GM21723 (cell line): ENCODE results near the gene DIAPH1.

Source experiments
- ATAC-seq: cut with Tn5 transposase; IDR thresholded peaks from one replicate; pipeline ENCODE4 v1.9.1; 2021; ENCODE audit warnings: mild to moderate bottlenecking, moderate library complexity; ENCODE audit not compliant: unreplicated experiment

The DIAPH1 gene

DNA sequence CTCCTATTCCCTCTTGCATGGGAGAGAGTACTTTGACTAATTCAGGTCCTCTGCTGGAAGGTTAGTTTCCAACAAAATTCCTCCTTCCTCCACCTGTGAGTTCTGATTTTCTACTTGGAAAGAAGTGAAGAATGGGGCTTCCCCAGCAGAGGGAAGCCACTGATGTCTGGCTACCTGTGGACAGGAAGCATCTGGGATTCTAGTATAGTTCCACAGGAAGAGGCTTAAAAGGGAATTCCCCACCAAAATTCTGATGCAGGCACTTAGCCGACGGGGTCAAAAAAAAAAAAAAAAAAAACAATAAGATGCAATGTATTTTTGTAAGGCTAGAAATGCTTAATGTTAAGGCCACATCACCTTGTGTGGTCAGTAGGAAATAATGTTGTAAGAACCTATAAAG lies 96.5 kb downstream of the DIAPH1 start:
- ATAC-seq: no peak

DNA sequence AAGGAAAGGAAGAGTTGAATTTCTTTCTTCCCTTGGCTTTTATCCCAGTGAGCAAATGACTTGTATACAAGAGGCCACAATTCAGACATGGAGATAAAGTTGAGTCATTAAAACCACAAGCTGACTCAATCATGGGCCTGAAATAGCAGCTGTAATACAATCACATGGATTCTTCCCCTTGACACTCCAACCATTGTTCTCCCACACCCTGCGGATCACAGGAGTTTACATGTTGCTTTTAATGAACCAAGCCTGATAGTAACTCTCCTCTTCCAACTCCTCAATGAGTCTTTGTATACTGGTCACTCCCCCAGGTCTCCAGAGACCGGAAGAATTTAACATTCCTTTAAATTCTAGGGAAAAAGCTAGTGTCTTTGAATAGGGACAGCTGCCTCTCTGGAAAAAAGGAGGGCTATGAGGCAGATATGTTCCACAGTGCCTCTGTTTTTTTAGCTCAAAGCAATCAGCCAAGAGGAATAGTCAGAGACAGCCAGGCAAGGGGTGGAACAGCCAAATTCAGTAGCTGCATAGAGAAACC lies 97.5 kb downstream of the DIAPH1 start:
- no peak for ATAC-seq

DNA sequence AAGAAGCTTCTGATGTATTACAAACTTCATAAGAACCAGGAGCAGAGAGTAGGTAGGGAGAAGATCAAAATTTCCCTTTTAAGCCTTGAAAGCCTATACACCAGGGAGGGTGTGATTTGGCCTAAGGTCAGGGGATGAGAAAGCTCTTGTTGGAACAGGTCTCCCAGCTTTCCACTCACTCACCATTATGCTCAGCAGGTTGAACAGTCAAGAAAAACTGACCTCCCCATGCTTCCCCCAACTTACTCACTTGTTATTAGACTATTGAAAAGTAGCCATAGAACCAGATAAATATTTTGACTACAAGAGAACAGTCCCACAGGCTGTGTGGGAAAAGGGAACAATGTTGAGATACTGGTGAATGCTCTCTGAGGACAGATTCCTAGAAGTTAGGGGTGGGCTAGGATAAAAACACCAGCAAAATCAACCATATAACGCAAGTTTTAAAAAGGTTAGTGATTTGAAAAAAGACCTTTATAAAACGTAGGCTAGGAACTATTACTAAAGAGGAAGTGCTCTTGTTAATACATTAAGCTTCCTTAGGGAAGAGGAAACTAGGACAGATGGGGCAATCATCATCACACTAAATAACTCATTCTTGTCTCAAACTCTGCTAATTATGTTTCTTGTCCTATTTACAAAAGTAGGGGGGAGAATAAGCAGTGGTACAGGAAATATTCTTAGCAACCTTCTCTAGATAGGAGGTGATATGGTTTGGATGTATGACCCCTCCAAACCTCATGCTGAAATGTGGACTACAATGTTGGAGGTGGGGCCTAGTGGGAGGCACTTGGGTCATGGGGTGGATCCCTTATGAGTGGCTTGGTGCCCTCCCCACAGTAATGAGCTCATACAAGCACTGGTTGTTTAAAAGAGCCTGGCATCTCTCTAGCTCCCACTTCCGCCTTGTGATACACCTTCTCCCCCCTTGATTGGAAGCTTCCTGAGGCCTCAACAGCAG lies 98.9 kb downstream of the DIAPH1 start:
- ATAC-seq: no peak

DNA sequence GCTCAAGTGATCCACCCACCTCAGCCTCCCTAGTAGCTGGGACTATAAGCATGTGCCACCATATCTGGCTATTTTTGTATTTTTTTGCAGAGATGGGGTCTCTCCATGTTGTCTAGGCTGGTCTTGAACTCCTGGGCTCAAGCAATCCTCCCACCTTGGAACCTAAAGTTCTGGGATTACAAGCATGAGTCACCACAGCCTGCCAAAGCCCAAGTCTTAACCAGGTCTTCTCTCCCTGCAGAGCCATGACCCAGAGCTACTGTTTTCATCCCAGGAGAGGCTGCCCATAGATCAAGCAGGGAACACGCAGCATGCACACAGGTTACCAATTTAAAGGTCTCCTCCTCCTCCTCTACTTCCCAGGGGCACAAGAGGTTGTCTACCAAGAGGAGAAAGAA lies 100.2 kb downstream of the DIAPH1 start:
- ATAC-seq: no peak

DNA sequence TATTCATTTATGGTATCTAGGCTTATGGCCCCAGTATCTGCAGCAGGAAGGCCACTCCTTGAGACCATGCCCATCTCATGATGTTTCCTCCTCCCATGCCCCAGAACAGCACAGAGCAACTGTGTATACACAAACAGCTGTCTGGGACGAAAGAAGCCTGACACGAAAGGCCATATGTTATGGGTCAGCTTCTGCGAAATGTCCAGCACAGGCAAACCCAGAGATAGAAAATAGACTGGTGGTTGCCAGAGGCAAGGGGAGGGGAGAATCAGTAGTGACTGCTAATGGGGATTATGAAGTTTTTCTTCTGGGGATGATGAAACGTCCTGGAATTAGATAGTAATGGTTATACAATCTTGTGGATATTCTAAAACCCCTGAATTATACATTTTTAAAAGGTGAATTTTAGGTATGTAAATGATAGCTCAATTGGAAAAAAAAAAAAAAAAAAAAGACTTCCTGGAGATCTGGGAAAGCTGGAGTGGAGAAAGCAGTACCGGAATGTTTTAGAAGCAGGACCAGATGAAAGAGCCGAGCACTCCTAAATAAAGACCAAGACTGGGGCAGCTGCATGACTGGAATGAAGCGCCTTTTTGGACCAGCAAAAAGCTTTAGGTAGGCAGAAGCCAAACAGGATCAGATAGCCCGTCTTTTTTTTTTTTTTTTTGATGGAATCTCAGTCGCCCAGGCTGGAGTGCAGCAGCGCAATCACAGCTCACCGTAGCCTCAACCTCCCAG lies 100.8 kb downstream of the DIAPH1 start:
- no peak for ATAC-seq

DNA sequence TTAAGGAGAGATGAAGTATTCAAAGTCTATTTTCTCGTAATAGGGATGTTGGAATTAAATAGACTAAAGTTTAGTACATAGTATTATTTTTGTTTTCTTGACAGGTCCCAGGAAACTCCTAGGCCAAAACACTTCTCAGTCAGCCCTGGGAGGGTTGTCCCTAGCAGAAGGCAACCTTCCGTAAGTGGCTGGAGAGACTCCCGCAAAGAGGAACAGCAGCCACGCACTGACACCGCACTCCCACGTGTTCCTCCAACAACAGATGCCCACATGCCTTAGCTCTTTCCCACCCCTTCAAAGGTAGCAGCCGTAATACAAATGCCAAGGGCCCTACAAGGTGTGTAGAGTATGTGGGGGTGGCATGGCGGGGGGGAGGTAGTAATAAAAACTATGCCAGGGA lies 101.5 kb downstream of the DIAPH1 start:
- no peak for ATAC-seq

DNA sequence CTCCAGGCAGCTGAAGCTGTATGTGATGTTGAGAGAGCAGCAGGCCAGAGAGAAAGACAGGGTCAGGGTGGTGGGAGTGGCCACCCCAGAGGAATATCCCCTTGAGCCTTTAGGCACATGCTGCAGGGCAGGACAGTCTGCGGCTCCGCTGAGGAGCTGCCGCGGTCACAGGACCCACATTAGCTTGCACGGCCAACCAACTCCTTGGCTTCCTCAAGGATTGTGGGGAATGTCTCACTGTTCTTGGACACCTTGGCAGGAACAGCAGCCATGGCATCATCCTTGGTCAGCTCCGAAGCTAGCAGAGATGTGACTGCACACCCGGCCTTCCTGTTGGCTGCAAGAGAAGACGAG lies 102.2 kb downstream of the DIAPH1 start:
- ATAC-seq: no peak

DNA sequence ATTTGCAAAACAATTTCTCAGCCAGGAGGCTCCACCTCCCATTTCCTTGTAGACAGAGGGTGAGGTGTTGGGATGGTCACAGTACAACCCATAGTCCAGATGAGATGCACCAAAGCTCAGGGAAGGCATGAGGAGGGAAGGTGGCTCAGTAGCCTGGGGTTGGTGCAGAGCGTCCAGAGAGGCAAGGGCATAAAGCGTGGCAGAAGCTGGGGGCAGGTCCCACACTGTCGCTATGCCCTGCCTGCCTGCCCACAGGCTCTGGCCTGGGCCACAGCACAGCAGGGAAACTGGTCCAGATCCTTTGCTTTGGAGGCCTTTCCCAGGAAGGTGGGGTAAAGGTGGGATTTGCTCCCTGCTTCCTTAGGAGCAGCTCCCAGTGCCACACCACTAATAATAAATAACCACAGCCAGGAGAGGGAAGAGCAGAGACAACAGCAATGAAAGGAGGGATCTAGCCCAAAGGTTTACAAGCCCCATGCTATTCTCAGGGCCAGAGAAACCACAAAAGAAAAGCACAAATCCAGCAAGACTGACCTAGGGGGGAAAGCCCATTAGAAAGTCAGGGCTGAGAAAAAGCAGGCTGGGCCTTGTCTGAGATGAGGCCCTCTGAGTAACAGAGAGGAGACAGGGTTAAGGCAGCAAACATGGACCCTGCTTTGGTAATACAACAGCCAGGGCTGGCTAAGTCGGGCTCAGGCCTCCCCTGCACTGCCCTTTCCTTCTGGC lies 102.7 kb downstream of the DIAPH1 start:
- ATAC-seq: no peak

DNA sequence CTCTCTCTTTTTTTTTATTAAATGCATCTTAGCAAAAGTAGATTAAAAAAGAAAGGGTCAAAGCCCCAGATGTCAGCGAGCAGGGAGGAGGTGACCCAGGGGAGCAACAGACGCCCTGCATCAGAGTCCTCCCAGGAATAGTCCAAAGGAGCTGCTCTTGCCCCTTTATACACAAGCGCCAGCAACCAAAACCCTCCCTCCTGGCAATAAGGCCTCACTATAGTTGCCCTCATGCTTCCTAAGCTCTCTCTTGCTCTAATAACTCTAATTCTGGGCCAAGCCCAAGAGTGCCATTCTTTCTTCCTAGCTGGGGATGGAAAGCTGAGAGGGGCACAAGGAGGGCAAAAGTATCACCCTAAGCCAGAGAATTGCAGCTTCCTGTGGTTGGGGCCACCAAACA lies 103.7 kb downstream of the DIAPH1 start:
- no peak for ATAC-seq

DNA sequence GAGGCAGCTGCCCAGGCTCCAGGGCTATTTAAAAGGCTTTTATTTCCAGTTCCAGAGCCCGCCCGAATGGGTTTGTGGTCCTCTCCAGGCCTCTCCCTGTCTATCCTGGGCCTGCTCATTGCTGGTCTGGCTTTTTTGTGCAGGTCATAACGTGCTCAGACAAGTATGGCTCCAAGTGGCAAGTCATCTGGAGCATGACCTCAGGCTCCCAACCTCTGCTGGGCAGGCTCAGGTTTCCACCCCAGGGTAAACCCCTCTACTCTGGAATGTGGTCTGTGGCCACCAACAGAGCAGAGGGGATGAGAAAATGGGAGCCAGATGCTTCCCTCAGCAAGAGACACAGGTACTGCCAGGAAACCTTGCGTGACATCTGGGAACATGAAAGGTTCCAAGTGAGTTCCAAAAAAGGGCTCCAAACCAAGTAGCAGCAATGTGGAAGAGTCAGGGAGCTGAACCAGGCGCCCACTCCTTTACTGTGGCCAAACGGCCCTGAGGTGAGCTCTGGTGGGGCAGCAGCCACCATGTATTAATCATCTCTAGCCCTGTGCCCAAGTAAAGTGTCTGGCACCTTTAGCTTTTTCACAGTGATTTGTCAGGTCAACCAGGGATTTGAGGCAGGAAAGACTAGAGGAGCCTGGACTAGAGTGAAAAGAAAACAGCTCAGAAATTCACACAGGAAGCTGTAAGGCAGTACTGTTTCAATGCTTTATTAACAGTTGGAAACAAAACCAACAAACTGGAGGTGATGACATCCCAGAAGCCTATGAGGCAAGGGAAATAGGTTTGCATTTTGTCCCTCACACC lies 104.3 kb downstream of the DIAPH1 start:
- peak; percentile 7 for ATAC-seq

DNA sequence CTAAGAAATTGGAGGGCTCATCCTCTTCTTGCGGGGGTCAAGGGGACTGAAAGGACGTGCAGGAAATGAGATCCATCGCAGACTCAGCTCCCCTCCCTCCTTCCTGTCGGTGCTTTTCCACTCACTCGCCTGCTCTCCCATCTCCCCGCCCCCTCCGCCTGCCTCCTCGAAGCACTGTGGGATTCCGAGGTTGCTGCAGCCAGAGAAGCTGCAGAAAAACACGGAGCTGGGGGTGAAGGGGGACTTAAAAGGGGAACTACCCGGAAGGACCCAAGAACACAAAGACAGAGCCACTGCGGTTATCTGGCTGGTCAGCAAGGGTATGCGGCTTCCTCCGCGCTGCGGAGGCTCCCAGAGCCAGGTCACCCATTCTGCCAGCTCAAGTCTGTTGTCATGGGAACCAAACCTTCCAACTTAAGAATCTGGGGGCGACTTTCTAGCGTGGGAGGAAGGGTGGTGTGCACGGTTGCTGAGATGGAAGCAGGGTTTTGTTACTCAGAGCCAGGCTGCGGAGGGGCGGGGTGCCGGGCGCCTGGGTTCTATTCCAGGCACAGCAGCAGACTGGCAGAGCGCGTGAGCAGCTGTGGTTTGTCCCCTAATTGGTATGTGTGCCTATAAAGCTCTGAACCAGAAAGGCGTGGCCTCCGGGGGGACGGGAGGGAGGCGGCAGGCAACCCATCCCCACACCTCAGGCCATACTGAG lies 105.0 kb downstream of the DIAPH1 start:
- peak; percentile 33 for ATAC-seq

DNA sequence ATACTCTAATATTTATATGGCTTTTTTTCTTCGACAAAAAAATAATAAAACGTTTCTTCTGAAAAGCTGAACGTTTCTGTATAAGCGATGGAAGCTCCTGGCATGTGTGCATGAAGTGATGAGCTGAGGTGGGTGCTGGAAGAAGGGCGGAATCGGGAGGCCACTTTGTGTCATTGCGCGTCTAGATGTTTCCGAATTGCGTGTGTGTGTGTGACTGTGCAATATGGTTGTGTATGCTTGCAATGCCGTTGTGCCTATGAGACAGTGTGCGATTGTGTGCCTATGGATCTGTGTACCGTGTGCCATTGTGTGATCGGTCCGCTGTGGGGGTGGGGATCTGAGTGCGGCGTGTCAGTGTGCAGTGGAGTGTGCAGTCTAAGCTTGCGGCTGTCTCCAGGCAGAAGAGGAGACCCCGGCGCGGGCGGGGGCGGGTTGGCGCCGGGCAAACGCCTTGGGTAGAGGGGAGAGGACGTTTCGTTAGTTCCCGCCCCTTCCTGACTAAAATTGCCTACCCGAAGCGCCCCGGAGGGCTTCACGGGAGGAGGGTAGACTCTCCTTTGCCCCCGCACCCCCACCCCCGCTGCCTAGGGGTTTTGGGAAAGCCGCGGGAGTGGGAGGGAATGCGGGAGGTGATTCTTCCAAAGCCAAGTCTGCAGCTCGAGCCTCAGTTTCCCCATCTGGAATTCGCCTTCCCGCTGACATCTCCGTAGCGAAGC lies 105.7 kb downstream of the DIAPH1 start:
- ATAC-seq: no peak

DNA sequence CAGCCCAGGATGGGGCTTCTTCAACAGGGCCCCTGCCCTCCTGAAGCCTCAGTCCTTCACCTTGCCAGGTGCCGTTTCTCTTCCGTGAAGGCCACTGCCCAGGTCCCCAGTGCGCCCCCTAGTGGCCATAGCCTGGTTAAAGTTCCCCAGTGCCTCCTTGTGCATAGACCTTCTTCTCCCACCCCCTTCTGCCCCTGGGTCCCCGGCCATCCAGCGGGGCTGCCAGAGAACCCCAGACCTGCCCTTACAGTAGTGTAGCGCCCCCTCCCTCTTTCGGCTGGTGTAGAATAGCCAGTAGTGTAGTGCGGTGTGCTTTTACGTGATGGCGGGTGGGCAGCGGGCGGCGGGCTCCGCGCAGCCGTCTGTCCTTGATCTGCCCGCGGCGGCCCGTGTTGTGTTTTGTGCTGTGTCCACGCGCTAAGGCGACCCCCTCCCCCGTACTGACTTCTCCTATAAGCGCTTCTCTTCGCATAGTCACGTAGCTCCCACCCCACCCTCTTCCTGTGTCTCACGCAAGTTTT lies 106.3 kb downstream of the DIAPH1 start:
- no peak for ATAC-seq

DNA sequence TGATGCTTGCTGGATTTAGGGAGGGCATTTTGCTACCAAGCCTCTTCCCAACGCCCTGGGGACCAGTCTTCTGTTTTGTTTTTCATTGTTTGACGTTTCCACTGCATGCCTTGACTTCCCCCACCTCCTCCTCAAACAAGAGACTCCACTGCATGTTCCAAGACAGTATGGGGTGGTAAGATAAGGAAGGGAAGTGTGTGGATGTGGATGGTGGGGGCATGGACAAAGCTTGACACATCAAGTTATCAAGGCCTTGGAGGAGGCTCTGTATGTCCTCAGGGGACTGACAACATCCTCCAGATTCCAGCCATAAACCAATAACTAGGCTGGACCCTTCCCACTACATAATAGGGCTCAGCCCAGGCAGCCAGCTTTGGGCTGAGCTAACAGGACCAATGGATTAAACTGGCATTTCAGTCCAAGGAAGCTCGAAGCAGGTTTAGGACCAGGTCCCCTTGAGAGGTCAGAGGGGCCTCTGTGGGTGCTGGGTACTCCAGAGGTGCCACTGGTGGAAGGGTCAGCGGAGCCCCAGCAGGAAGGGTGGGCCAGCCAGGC lies 107.0 kb downstream of the DIAPH1 start:
- ATAC-seq: no peak

DNA sequence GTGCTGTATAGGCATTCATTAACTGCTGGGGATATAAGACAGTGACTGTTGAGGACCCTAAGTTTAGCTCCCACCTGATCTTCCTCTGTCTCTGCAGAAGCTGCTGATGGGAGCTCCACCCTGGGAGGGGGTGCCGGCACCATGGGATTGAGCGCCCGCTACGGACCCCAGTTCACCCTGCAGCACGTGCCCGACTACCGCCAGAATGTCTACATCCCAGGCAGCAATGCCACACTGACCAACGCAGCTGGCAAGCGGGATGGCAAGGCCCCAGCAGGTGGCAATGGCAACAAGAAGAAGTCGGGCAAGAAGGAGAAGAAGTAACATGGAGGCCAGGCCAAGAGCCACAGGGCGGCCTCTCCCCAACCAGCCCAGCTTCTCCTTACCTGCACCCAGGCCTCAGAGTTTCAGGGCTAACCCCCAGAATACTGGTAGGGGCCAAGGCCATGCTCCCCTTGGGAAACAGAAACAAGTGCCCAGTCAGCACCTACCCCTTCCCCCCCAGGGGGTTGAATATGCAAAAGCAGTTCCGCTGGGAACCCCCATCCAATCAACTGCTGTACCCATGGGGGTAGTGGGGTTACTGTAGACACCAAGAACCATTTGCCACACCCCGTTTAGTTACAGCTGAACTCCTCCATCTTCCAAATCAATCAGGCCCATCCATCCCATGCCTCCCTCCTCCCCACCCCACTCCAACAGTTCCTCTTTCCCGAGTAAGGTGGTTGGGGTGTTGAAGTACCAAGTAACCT lies 107.8 kb downstream of the DIAPH1 start:
- ATAC-seq: peak; percentile 33

DNA sequence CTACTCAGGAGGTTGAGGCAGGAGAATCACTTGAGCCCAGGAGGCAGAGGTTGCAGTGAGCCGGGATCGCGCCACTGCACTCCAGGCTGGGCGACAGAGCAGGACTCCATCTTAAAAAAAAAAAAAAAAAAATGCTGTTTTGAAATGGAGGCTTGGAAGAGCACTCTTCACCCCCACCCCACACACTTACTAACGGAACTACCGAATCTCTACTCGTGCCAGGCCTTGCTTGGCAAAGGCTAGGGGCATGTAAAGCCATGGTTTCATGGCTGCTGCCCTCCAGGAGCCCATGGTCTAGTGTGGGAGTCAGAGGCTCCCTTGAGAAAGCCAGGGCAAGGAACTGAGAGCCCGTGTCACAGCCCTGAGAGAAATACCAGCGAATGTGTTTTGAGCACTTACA lies 108.6 kb downstream of the DIAPH1 start:
- ATAC-seq: no peak

DNA sequence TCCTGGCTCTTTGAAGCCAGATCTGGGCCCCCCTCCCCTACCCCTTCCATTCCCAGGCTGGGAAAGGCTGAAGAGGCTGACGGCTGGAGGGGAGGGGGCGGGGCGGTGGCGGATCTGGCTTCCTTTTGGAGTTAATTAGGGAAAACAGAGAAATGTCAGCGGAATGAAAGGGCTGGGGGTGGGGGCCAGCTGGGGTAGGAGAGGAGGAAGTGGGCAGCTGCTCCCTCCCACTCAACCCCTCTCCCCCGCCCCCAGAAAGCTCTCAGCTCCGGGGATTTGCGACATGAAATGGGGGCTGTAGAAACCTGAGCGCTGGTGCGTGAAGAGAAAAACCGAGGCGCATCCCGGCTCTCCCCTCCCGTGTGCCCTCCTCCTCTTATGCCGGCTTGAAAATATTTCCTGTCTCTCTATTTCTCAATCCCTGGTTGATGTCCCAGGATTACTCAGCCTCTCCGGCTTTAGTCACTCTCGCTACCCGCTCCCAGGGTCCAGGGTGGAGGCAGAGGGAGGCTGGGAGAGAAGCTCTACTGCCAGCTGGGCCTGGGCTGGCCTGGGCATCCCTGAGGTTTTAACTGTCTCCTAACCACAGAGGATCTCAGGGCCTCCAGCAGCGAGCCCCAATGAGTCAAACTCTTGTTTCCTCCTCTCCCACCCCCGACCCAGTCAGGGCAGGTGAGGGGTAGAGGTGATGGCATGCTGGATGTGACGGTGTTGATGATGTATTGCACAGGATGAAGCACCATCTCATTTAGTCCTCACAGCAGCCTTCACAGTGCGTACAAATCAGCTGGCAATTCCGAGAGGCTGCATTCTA lies 109.8 kb downstream of the DIAPH1 start:
- no peak for ATAC-seq
